ENCODE results near the gene BUD31.
"Not testable (repeated sequence)": the region's sequence is repeated elsewhere in the genome, so short reads cannot be mapped to it uniquely, and the experiment has no call there.

Gene BUD31

GRCh38 chr7:99387239-99387635 lies 21.5 kb upstream of the BUD31 start:
- not testable (repeated sequence) for H3K4me3 Mint-ChIP-seq; H3K27ac Mint-ChIP-seq; H3K27me3 Mint-ChIP-seq; H3K9me3 Mint-ChIP-seq; ATAC-seq (ENCODE audit: low read depth); DNase-seq (ENCODE audit: low spot score in 2 of 2)
- peaks cover 11% of the 10 kb centered on the region for H3K4me1 Mint-ChIP-seq
- H3K36me3 Mint-ChIP-seq = peaks cover 12% of the 10 kb centered on the region

- ATAC-seq (ENCODE audit: low read depth) = no peak
- DNase-seq (ENCODE audit: low spot score in 2 of 2) = no peak
- no peaks in the 10 kb centered on the region for H3K9me3 Mint-ChIP-seq
- no peak overlapping the region for H3K27ac Mint-ChIP-seq
- peaks cover 12% of the 10 kb centered on the region for H3K36me3 Mint-ChIP-seq
- no peaks in the 10 kb centered on the region for H3K27me3 Mint-ChIP-seq
- no peak overlapping the region for H3K4me3 Mint-ChIP-seq
- peaks cover 13% of the 10 kb centered on the region for H3K4me1 Mint-ChIP-seq
Measured at GRCh38 chr7:99387912-99388311, 20.9 kb upstream of the BUD31 start.

GRCh38 chr7:99389772-99390171 lies 19.0 kb upstream of the BUD31 start:
- ATAC-seq (ENCODE audit: low read depth) (no peak), DNase-seq (ENCODE audit: low spot score in 2 of 2) (no peak)
- Mint-ChIP-seq H3K27ac (no peak overlapping the region), H3K9me3 (no peaks in the 10 kb centered on the region), H3K36me3 (peaks cover 9% of the 10 kb centered on the region), H3K4me3 (no peak overlapping the region), H3K27me3 (no peaks in the 10 kb centered on the region), H3K4me1 (peaks cover 12% of the 10 kb centered on the region)

GRCh38 chr7:99390941-99391602 lies 17.7 kb upstream of the BUD31 start:
- no peaks in the 10 kb centered on the region for H3K27me3 Mint-ChIP-seq
- no peak for ATAC-seq (ENCODE audit: low read depth)
- H3K4me3 Mint-ChIP-seq = no peak overlapping the region
- H3K9me3 Mint-ChIP-seq = no peaks in the 10 kb centered on the region
- H3K4me1 Mint-ChIP-seq = peaks cover 12% of the 10 kb centered on the region
- peaks cover 9% of the 10 kb centered on the region for H3K36me3 Mint-ChIP-seq
- H3K27ac Mint-ChIP-seq = no peak overlapping the region
- DNase-seq (ENCODE audit: low spot score in 2 of 2) = no peak

GRCh38 chr7:99392046-99392445 lies 16.7 kb upstream of the BUD31 start:
- Mint-ChIP-seq H3K4me3 (peak overlapping the region; percentile 37), H3K9me3 (no peaks in the 10 kb centered on the region), H3K36me3 (peaks cover 9% of the 10 kb centered on the region), H3K27ac (no peak overlapping the region), H3K4me1 (peaks cover 12% of the 10 kb centered on the region), H3K27me3 (no peaks in the 10 kb centered on the region)
- DNase-seq (ENCODE audit: low spot score in 2 of 2) (no peak), ATAC-seq (ENCODE audit: low read depth) (no peak)

GRCh38 chr7:99392659-99393354 lies 16.0 kb upstream of the BUD31 start:
- ATAC-seq (ENCODE audit: low read depth) (peak; percentile 94), DNase-seq (ENCODE audit: low spot score in 2 of 2) (peak; percentile 79 to 80)
- Mint-ChIP-seq H3K9me3 (no peaks in the 10 kb centered on the region), H3K27me3 (no peaks in the 10 kb centered on the region), H3K27ac (peak overlapping the region; percentile 88), H3K36me3 (peaks cover 9% of the 10 kb centered on the region), H3K4me3 (peak overlapping the region; percentile 84), H3K4me1 (peaks cover 14% of the 10 kb centered on the region)

- Mint-ChIP-seq H3K36me3 (peaks cover 5% of the 10 kb centered on the region), H3K27me3 (no peaks in the 10 kb centered on the region), H3K4me3 (peak overlapping the region; percentile 84), H3K4me1 (peaks cover 19% of the 10 kb centered on the region), H3K9me3 (no peaks in the 10 kb centered on the region), H3K27ac (peak overlapping the region; percentile 88)
- DNase-seq (ENCODE audit: low spot score in 2 of 2) = no peak
- ATAC-seq (ENCODE audit: low read depth) = no peak
Measured at GRCh38 chr7:99393355-99394187, 15.2 kb upstream of the BUD31 start.

GRCh38 chr7:99394188-99394502 lies 14.6 kb upstream of the BUD31 start:
- H3K9me3 Mint-ChIP-seq = no peaks in the 10 kb centered on the region
- peaks cover 19% of the 10 kb centered on the region for H3K4me1 Mint-ChIP-seq
- no peak for DNase-seq (ENCODE audit: low spot score in 2 of 2)
- no peak overlapping the region for H3K27ac Mint-ChIP-seq
- no peaks in the 10 kb centered on the region for H3K27me3 Mint-ChIP-seq
- H3K4me3 Mint-ChIP-seq = peak overlapping the region; percentile 84
- H3K36me3 Mint-ChIP-seq = peaks cover 5% of the 10 kb centered on the region
- no peak for ATAC-seq (ENCODE audit: low read depth)

GRCh38 chr7:99395616-99396327 lies 13.0 kb upstream of the BUD31 start:
- DNase-seq (ENCODE audit: low spot score in 2 of 2) (no peak), ATAC-seq (ENCODE audit: low read depth) (no peak)
- no peaks in the 10 kb centered on the region for H3K9me3 Mint-ChIP-seq
- peaks cover 21% of the 10 kb centered on the region for H3K4me1 Mint-ChIP-seq
- peaks cover 5% of the 10 kb centered on the region for H3K36me3 Mint-ChIP-seq
- no peaks in the 10 kb centered on the region for H3K27me3 Mint-ChIP-seq
- no peak overlapping the region for H3K27ac Mint-ChIP-seq
- H3K4me3 Mint-ChIP-seq = no peak overlapping the region

- no peak for ATAC-seq (ENCODE audit: low read depth)
- Mint-ChIP-seq H3K4me3 (no peak overlapping the region), H3K36me3 (peaks cover 9% of the 10 kb centered on the region), H3K27ac (no peak overlapping the region), H3K27me3 (no peaks in the 10 kb centered on the region), H3K4me1 (peaks cover 25% of the 10 kb centered on the region), H3K9me3 (no peaks in the 10 kb centered on the region)
- DNase-seq (ENCODE audit: low spot score in 2 of 2) = no peak
Measured at GRCh38 chr7:99396418-99397296, 12.1 kb upstream of the BUD31 start.

GRCh38 chr7:99397297-99397983 lies 11.3 kb upstream of the BUD31 start:
- Mint-ChIP-seq H3K36me3 (peaks cover 7% of the 10 kb centered on the region), H3K27ac (peak overlapping the region; percentile 58), H3K27me3 (no peaks in the 10 kb centered on the region), H3K4me1 (peaks cover 22% of the 10 kb centered on the region), H3K9me3 (no peaks in the 10 kb centered on the region), H3K4me3 (no peak overlapping the region)
- DNase-seq (ENCODE audit: low spot score in 2 of 2) (no peak), ATAC-seq (ENCODE audit: low read depth) (no peak)

GRCh38 chr7:99398891-99399445 lies 9.8 kb upstream of the BUD31 start:
- H3K4me3 Mint-ChIP-seq = no peak overlapping the region
- H3K27me3 Mint-ChIP-seq = no peaks in the 10 kb centered on the region
- peaks cover 21% of the 10 kb centered on the region for H3K4me1 Mint-ChIP-seq
- no peak for DNase-seq (ENCODE audit: low spot score in 2 of 2)
- no peaks in the 10 kb centered on the region for H3K9me3 Mint-ChIP-seq
- peaks cover 17% of the 10 kb centered on the region for H3K36me3 Mint-ChIP-seq
- no peak for ATAC-seq (ENCODE audit: low read depth)
- H3K27ac Mint-ChIP-seq = peak overlapping the region; percentile 51

All from memory B cell (primary cell).